ENCODE data around the gene KRT222.

GRCh38 chr17:40702271-40702670 is 37.3 kb upstream of the KRT222 start:
- TF ChIP-seq CTCF (IDR thresholded peaks at IDR 0.05; ENCODE audit: low read length) (no peak), EZH2phosphoT487 (IDR thresholded peaks at IDR 0.05; ENCODE audit: low read length) (no peak)

All from MM.1S (cell line).